Keratinocyte (primary cell): ENCODE data around the gene CELA1.
"Not testable (repeated sequence)": the region's sequence is repeated elsewhere in the genome, so short reads cannot be mapped to it uniquely, and the experiment has no call there.

Experiments
- EZH2 ChIP-seq: IDR thresholded peaks from one replicate; pipeline ENCODE4 v1.6.1; 2012; ENCODE audit warnings: inconsistent platforms, mild to moderate bottlenecking, low read length, moderate library complexity
- TF ChIP-seq, protein P1 (sequence below), 3 experiments: IDR thresholded peaks in 1 of 3; conservative IDR thresholded peaks in 1 of 3; optimal IDR thresholded peaks in 1 of 3; 2 replicates in 2 of 3; 3 replicates in 1 of 3; pipeline versions ENCODE3 to v1.5.1; 2011; ENCODE audit warnings: low read length in 3 of 3, mild to moderate bottlenecking in 3 of 3, moderate library complexity in 2 of 3, control low read depth in 1 of 3, inconsistent platforms in 1 of 3; ENCODE audit not compliant: insufficient read depth in 2 of 3; ENCODE audit errors: extremely low read depth in 1 of 3

DNA sequence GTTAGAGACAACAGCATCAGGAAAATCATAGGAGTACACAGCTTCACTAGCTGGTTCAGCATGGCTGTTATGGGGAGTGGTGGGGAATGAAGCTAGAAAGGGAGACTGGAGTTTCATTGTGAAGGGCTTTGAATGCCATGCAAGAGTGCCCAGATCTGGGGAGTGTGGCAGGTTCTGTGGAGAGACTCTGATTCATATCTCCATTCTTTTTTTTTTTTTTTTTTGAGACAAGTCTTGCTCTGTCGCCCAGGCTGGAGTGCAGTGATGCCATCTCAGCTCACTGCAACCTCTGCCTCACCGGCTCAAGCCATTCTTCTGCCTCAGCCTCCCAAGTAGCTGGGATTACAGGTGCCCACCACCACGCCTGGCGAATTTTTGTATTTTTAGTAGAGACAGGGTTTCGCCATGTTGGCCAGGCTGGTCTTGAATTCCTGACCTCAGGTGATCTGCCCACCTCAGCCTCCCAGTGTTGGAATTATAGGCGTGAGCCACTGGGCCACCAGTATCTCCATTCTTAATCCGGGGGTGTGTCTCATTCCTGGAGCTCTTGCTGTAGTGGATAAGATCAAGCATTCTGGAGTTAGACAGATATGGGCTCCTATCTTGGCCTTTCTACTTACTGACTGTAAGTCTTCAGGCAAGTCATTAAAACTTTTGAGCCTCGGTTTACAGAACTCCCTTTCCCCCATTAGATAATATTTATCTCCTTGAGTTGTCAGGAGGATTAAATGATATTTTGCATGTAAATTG is 28.2 kb downstream of the CELA1 start:
- TF ChIP-seq, protein P1, sequence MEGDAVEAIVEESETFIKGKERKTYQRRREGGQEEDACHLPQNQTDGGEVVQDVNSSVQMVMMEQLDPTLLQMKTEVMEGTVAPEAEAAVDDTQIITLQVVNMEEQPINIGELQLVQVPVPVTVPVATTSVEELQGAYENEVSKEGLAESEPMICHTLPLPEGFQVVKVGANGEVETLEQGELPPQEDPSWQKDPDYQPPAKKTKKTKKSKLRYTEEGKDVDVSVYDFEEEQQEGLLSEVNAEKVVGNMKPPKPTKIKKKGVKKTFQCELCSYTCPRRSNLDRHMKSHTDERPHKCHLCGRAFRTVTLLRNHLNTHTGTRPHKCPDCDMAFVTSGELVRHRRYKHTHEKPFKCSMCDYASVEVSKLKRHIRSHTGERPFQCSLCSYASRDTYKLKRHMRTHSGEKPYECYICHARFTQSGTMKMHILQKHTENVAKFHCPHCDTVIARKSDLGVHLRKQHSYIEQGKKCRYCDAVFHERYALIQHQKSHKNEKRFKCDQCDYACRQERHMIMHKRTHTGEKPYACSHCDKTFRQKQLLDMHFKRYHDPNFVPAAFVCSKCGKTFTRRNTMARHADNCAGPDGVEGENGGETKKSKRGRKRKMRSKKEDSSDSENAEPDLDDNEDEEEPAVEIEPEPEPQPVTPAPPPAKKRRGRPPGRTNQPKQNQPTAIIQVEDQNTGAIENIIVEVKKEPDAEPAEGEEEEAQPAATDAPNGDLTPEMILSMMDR (optimal IDR thresholded peaks at IDR 0.05 in 1 of 3, IDR thresholded peaks at IDR 0.05 in 1 of 3, conservative IDR thresholded peaks at IDR 0.05 in 1 of 3; ENCODE audit: extremely low read depth in 1 of 3, insufficient read depth in 2 of 3, low read length in 3 of 3): not testable (repeated sequence)
- TF ChIP-seq EZH2: not testable (repeated sequence)
